ENCODE data around the gene NDUFB10. TPM values are rescaled to one million over a fixed set of nuclear protein-coding genes. Genes with fewer than 3 reads are reported as not detected.

The NDUFB10 gene
- polyA plus RNA-seq, 1 donor (not counting 4 experiments of a cell fraction or from before 2014, with no cell fraction given) = 107 TPM

- peaks cover 68% of the 10 kb centered on the region for H3K79me2 ChIP-seq (ENCODE audit: control insufficient read depth, insufficient read depth, low read length)
- no peak overlapping the region for H3K4me2 ChIP-seq (ENCODE audit: control insufficient read depth, extremely low read depth, insufficient read depth, low read depth, low read length)
- no peaks in the 10 kb centered on the region for H3K9me1 ChIP-seq (ENCODE audit: control insufficient read depth, extremely low read depth, insufficient read depth, low read length)
- H2AFZ ChIP-seq (ENCODE audit: control insufficient read depth, low read length) = no peak overlapping the region
- H3K4me3 ChIP-seq (ENCODE audit: control insufficient read depth in 2 of 3, extremely low read depth in 1 of 3, insufficient read depth in 2 of 3, low read depth in 1 of 3, low read length in 3 of 3) = no peak overlapping the region
- H3K9ac ChIP-seq (ENCODE audit: control insufficient read depth, extremely low read depth, insufficient read depth, low read length) = no peak overlapping the region
- FAIRE-seq = no peak
- no peak for DNase-seq (ENCODE audit: low read depth, low spot score)
- H3K9me3 ChIP-seq (ENCODE audit: control insufficient read depth, low read depth, low read length) = no peaks in the 10 kb centered on the region
- H4K20me1 ChIP-seq (ENCODE audit: control insufficient read depth, extremely low read depth, insufficient read depth, low read length) = peaks cover 58% of the 10 kb centered on the region
- TF ChIP-seq CTCF (optimal IDR thresholded peaks at IDR 0.05 in 1 of 3, IDR thresholded peaks at IDR 0.05 in 1 of 3, conservative IDR thresholded peaks at IDR 0.05 in 1 of 3; ENCODE audit: extremely low read depth in 1 of 3, insufficient read depth in 2 of 3, low read length in 3 of 3) (no peak), EZH2 (IDR thresholded peaks at IDR 0.05; ENCODE audit: low read length) (no peak)
- dilution Hi-C loops (cut with MboI; ENCODE audit: extremely low pct_ligation_motif_present, low sequenced_read_pairs) = no loop called here
- no peak overlapping the region for H3K27ac ChIP-seq (ENCODE audit: control insufficient read depth, insufficient read depth, low read length)
- peaks cover 31 to 71% of the 10 kb centered on the region in 2 experiments for H3K36me3 ChIP-seq (ENCODE audit: control insufficient read depth in 2 of 2, extremely low read depth in 1 of 2, insufficient read depth in 2 of 2, low read length in 2 of 2)
- no peaks in the 10 kb centered on the region for H3K27me3 ChIP-seq (ENCODE audit: control insufficient read depth, extremely low read depth, insufficient read depth, low read length)
- peaks cover 27% of the 10 kb centered on the region for H3K4me1 ChIP-seq (ENCODE audit: control insufficient read depth, extremely low read depth, insufficient read depth, low read length)
Observed at GRCh38 chr16:2003231-2003826, 44.0 kb downstream of the NDUFB10 start.

DNA sequence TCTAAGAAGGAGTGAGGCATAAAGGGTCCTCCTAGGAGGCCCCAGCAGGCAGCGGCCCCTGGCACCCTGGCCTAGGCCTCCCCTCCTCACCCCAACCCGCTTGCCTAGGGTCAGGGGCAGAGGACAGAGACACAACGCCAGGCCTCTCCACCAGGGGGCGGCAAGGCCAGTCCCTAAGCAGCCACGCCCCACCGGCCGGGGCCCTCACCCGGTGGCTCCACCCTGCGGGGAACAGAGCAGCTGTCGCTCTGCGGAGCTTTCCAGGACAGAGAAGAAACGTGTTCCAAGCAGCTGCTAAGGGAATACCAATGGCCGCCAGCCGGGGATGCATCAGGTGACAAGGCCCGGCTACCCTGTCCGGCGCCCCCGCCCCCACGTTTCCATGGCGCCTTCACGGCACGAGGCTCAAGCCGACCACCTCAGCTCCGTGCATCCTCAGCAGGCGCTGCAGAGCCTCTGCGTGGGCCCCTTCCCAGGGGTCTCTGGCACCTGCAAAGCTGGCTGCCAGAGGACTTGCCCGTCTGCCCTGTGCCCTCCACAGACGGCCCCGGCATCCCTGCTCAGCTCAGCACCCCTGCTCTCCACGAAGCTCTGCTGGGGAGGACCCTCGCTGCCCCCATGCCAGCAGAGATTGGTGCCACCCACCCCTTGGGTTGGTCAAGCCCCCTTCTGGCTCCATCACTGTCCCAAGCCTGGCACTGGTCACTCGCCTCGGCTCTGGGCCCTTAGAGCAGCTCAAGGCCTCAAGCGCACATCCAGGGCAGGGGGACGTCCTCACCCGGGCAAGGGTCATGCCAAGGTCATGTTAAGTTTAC lies 44.7 kb downstream of the NDUFB10 start:
- no peaks in the 10 kb centered on the region for H3K9me3 ChIP-seq (ENCODE audit: control insufficient read depth, low read depth, low read length)
- H3K36me3 ChIP-seq (ENCODE audit: control insufficient read depth in 2 of 2, extremely low read depth in 1 of 2, insufficient read depth in 2 of 2, low read length in 2 of 2) = peaks cover 27 to 74% of the 10 kb centered on the region in 2 experiments
- FAIRE-seq = no peak
- H3K4me3 ChIP-seq (ENCODE audit: control insufficient read depth in 2 of 3, extremely low read depth in 1 of 3, insufficient read depth in 2 of 3, low read depth in 1 of 3, low read length in 3 of 3) = no peak overlapping the region
- H3K79me2 ChIP-seq (ENCODE audit: control insufficient read depth, insufficient read depth, low read length) = peaks cover 75% of the 10 kb centered on the region
- no peaks in the 10 kb centered on the region for H3K27me3 ChIP-seq (ENCODE audit: control insufficient read depth, extremely low read depth, insufficient read depth, low read length)
- no peak for DNase-seq (ENCODE audit: low read depth, low spot score)
- peaks cover 29% of the 10 kb centered on the region for H3K4me1 ChIP-seq (ENCODE audit: control insufficient read depth, extremely low read depth, insufficient read depth, low read length)
- no peak overlapping the region for H2AFZ ChIP-seq (ENCODE audit: control insufficient read depth, low read length)
- H4K20me1 ChIP-seq (ENCODE audit: control insufficient read depth, extremely low read depth, insufficient read depth, low read length) = peaks cover 58% of the 10 kb centered on the region
- H3K9ac ChIP-seq (ENCODE audit: control insufficient read depth, extremely low read depth, insufficient read depth, low read length) = no peak overlapping the region
- H3K9me1 ChIP-seq (ENCODE audit: control insufficient read depth, extremely low read depth, insufficient read depth, low read length) = no peaks in the 10 kb centered on the region
- no peak overlapping the region for H3K4me2 ChIP-seq (ENCODE audit: control insufficient read depth, extremely low read depth, insufficient read depth, low read depth, low read length)
- TF ChIP-seq CTCF (optimal IDR thresholded peaks at IDR 0.05 in 1 of 3, IDR thresholded peaks at IDR 0.05 in 1 of 3, conservative IDR thresholded peaks at IDR 0.05 in 1 of 3; ENCODE audit: extremely low read depth in 1 of 3, insufficient read depth in 2 of 3, low read length in 3 of 3) (peak; percentile 89 to 98 (median 94)), EZH2 (IDR thresholded peaks at IDR 0.05; ENCODE audit: low read length) (no peak)
- H3K27ac ChIP-seq (ENCODE audit: control insufficient read depth, insufficient read depth, low read length) = no peak overlapping the region
- dilution Hi-C loops (cut with MboI; ENCODE audit: extremely low pct_ligation_motif_present, low sequenced_read_pairs) = no loop called here
